HL-60 (cell line): Measurements from ENCODE around the gene ZFP64.

Source experiments
- DNase-seq, 2 experiments: peaks; one replicate each; pipeline ENCODE4 v3.0.0-alpha.2; 2010 to 2020; ENCODE audit warnings: low read depth in 1 of 2, low spot score in 1 of 2
- H3K27ac ChIP-seq: fragments of 250-450 bp; sonication (Bioruptor Pico); replicated peaks from 2 replicates; pipeline ENCODE4 v1.5.1; 2020; ENCODE audit warnings: mild to moderate bottlenecking, moderate library complexity
- H3K27me3 ChIP-seq: fragments of 250-450 bp; sonication (Bioruptor Pico); 2 replicates; pipeline ENCODE4 v1.5.1; 2021; ENCODE audit warnings: mild to moderate bottlenecking, moderate library complexity; ENCODE audit not compliant: insufficient read depth, poor library complexity, severe bottlenecking
- H3K4me3 ChIP-seq: replicated peaks from 2 replicates; pipeline ENCODE4 v1.5.1; 2011; ENCODE audit warnings: mild to moderate bottlenecking, control low read depth, low read length; ENCODE audit not compliant: insufficient read depth
- CTCF ChIP-seq: IDR thresholded peaks from one replicate; pipeline ENCODE4 v1.5.1; 2011; ENCODE audit warnings: low read length, control low read depth, inconsistent platforms; ENCODE audit not compliant: insufficient read depth
- GABPA ChIP-seq: IDR thresholded peaks from 2 replicates; pipeline ENCODE4 v1.6.1; 2012; ENCODE audit warnings: low read depth
- POLR2AphosphoS5 ChIP-seq: IDR thresholded peaks from 2 replicates; pipeline ENCODE4 v1.6.1; 2012; ENCODE audit warnings: low read depth
- REST ChIP-seq: IDR thresholded peaks from 2 replicates; pipeline ENCODE4 v1.6.1; 2012; ENCODE audit warnings: low read depth; ENCODE audit not compliant: insufficient replicate concordance
- SPI1 ChIP-seq: IDR thresholded peaks from 2 replicates; pipeline ENCODE4 v1.6.1; 2012; ENCODE audit warnings: low read depth, mild to moderate bottlenecking, borderline replicate concordance

ZFP64 gene

GRCh38 chr20:52181766-52182165 lies 9.8 kb downstream of the ZFP64 start:
- H3K4me3 ChIP-seq, result no peak overlapping the region
- TF ChIP-seq CTCF, result no peak
- TF ChIP-seq SPI1, result no peak
- TF ChIP-seq GABPA, result no peak
- TF ChIP-seq REST, result no peak
- DNase-seq, result no peak
- no peaks in the 10 kb centered on the region for H3K27me3 ChIP-seq
- H3K27ac ChIP-seq, result no peak overlapping the region

- Histone ChIP-seq H3K27me3 (no peaks in the 10 kb centered on the region), H3K27ac (no peak overlapping the region), H3K4me3 (no peak overlapping the region)
- no peak for DNase-seq
- no peak for TF ChIP-seq SPI1
- TF ChIP-seq POLR2AphosphoS5, result no peak
- no peak for TF ChIP-seq GABPA
- TF ChIP-seq CTCF, result no peak
- TF ChIP-seq REST, result no peak
These were observed 11.3 kb downstream of the ZFP64 start for GRCh38 chr20:52180180-52180840.

GRCh38 chr20:52179331-52180179 lies 12.0 kb downstream of the ZFP64 start:
- Histone ChIP-seq H3K27me3 (no peaks in the 10 kb centered on the region), H3K4me3 (no peak overlapping the region), H3K27ac (no peak overlapping the region)
- DNase-seq, result no peak
- TF ChIP-seq SPI1 (no peak), GABPA (no peak), CTCF (no peak), POLR2AphosphoS5 (no peak), REST (no peak)
